Esophagus (tissue), 2 donors: ENCODE results near the gene SIPA1L3. TPM values are rescaled to one million over a fixed set of nuclear protein-coding genes. Genes with fewer than 3 reads are reported as not detected.

Experiments
- H3K27ac ChIP-seq, 2 donors: one replicate each; pipeline ENCODE4 v1.5.1; 2013; ENCODE audit warnings: low read depth in 2 of 2, mild to moderate bottlenecking in 2 of 2, inconsistent platforms in 1 of 2, low read length in 1 of 2, moderate library complexity in 1 of 2
- H3K27me3 ChIP-seq, 2 donors: one replicate each; pipeline ENCODE4 v1.6.1; 2013; ENCODE audit warnings: low read length in 2 of 2, control low read depth in 1 of 2, mild to moderate bottlenecking in 1 of 2; ENCODE audit not compliant: insufficient read depth in 2 of 2, control insufficient read depth in 1 of 2
- H3K36me3 ChIP-seq, 2 donors: one replicate each; pipeline ENCODE4 v1.6.1; 2013; ENCODE audit warnings: low read length in 1 of 2; ENCODE audit not compliant: control insufficient read depth in 2 of 2, insufficient read depth in 2 of 2
- H3K4me1 ChIP-seq, 2 donors: one replicate each; pipeline ENCODE4 v1.6.1; 2013; ENCODE audit warnings: low read length in 1 of 2; ENCODE audit not compliant: control insufficient read depth in 2 of 2, insufficient read depth in 2 of 2
- H3K4me3 ChIP-seq, 2 donors: one replicate each; pipeline ENCODE4 v1.5.1; 2013; ENCODE audit warnings: low read length in 2 of 2, mild to moderate bottlenecking in 2 of 2, low read depth in 1 of 2, moderate library complexity in 1 of 2
- H3K9me3 ChIP-seq, 2 donors: one replicate each; pipeline ENCODE4 v1.6.1; 2013; ENCODE audit warnings: mild to moderate bottlenecking in 2 of 2, low read depth in 1 of 2, low read length in 1 of 2, moderate library complexity in 1 of 2; ENCODE audit not compliant: control insufficient read depth in 2 of 2, insufficient read depth in 1 of 2
- WGBS, 2 donors: extraction: QIAGEN DNeasy Blood & Tissue Kit; methylation state at CpG; one replicate each; pipeline ENCODE4 v1.1.7; 2013; 5-methylcytosine and 5-hydroxymethylcytosine counted together
- polyA plus RNA-seq, 2 donors: library from polyadenylated mRNA; stranded (reverse); fragments of 200-250 nt; gene quantifications; one replicate each; pipeline ENCODE4 v1.2.3, GENCODE V29; 2013
- donor health status: healthy with polysubstance abuse.
- donor health status: Bipolar disorder and iron deficiency.

SIPA1L3 gene
- polyA plus RNA-seq, 2 donors = 4.1 to 11.0 TPM

GRCh38 chr19:38006361-38007045 is 99.5 kb downstream of the SIPA1L3 start:
- Histone ChIP-seq H3K4me1 (peaks cover 0 to 4% of the 10 kb centered on the region in 2 donors), H3K4me3 (no peak overlapping the region), H3K27me3 (no peaks in the 10 kb centered on the region), H3K36me3 (no peaks in the 10 kb centered on the region), H3K9me3 (no peaks in the 10 kb centered on the region), H3K27ac (no peak overlapping the region)
- 88 to 91% methylated on average over 20 of the region's 20 CpGs for WGBS, 2 donors

GRCh38 chr19:38009650-38010242 is 102.7 kb downstream of the SIPA1L3 start:
- peaks cover 0 to 4% of the 10 kb centered on the region in 2 donors for H3K4me1 ChIP-seq
- H3K27me3 ChIP-seq = no peaks in the 10 kb centered on the region
- WGBS, 2 donors = 90 to 94% methylated on average over 9 of the region's 9 CpGs
- no peak overlapping the region for H3K4me3 ChIP-seq
- H3K9me3 ChIP-seq = no peaks in the 10 kb centered on the region
- no peak overlapping the region for H3K27ac ChIP-seq
- peaks cover 0 to 2% of the 10 kb centered on the region in 2 donors for H3K36me3 ChIP-seq

GRCh38 chr19:38011426-38011825 is 104.4 kb downstream of the SIPA1L3 start:
- Histone ChIP-seq H3K27me3 (no peaks in the 10 kb centered on the region), H3K27ac (no peak overlapping the region), H3K4me3 (no peak overlapping the region), H3K36me3 (peaks cover 0 to 2% of the 10 kb centered on the region in 2 donors), H3K4me1 (no peaks in the 10 kb centered on the region), H3K9me3 (no peaks in the 10 kb centered on the region)
- WGBS, 2 donors = 91 to 92% methylated on average over 3 of the region's 3 CpGs

GRCh38 chr19:38012290-38012689 is 105.3 kb downstream of the SIPA1L3 start:
- Histone ChIP-seq H3K4me3 (no peak overlapping the region), H3K36me3 (peaks cover 0 to 2% of the 10 kb centered on the region in 2 donors), H3K27me3 (no peaks in the 10 kb centered on the region), H3K9me3 (no peaks in the 10 kb centered on the region), H3K27ac (no peak overlapping the region), H3K4me1 (no peaks in the 10 kb centered on the region)
- 77 to 81% methylated on average over 5 of the region's 5 CpGs for WGBS, 2 donors

GRCh38 chr19:38012944-38013343 is 105.9 kb downstream of the SIPA1L3 start:
- H3K4me1 ChIP-seq = no peaks in the 10 kb centered on the region
- 59 to 61% methylated on average over 5 of the region's 5 CpGs for WGBS, 2 donors
- H3K36me3 ChIP-seq = peaks cover 0 to 2% of the 10 kb centered on the region in 2 donors
- H3K9me3 ChIP-seq = no peaks in the 10 kb centered on the region
- no peak overlapping the region for H3K27ac ChIP-seq
- H3K27me3 ChIP-seq = no peaks in the 10 kb centered on the region
- no peak overlapping the region for H3K4me3 ChIP-seq

- Histone ChIP-seq H3K4me3 (no peak overlapping the region), H3K36me3 (peaks cover 0 to 2% of the 10 kb centered on the region in 2 donors), H3K4me1 (no peaks in the 10 kb centered on the region), H3K9me3 (no peaks in the 10 kb centered on the region), H3K27ac (no peak overlapping the region), H3K27me3 (no peaks in the 10 kb centered on the region)
- 91 to 92% methylated on average over 11 of the region's 11 CpGs for WGBS, 2 donors
Observed at GRCh38 chr19:38013913-38014580, 107.0 kb downstream of the SIPA1L3 start.

- no peaks in the 10 kb centered on the region for H3K9me3 ChIP-seq
- WGBS, 2 donors = 89 to 91% methylated on average over 6 of the region's 6 CpGs
- H3K27me3 ChIP-seq = no peaks in the 10 kb centered on the region
- H3K27ac ChIP-seq = no peak overlapping the region
- no peaks in the 10 kb centered on the region for H3K4me1 ChIP-seq
- no peak overlapping the region for H3K4me3 ChIP-seq
- H3K36me3 ChIP-seq = peaks cover 0 to 2% of the 10 kb centered on the region in 2 donors
Observed at GRCh38 chr19:38015216-38015615, 108.2 kb downstream of the SIPA1L3 start.

GRCh38 chr19:38015761-38016160 is 108.8 kb downstream of the SIPA1L3 start:
- no peak overlapping the region for H3K4me3 ChIP-seq
- H3K4me1 ChIP-seq = no peaks in the 10 kb centered on the region
- no peaks in the 10 kb centered on the region for H3K27me3 ChIP-seq
- H3K36me3 ChIP-seq = peaks cover 0 to 2% of the 10 kb centered on the region in 2 donors
- H3K9me3 ChIP-seq = no peaks in the 10 kb centered on the region
- 90 to 92% methylated on average over 7 of the region's 7 CpGs for WGBS, 2 donors
- H3K27ac ChIP-seq = no peak overlapping the region

- Histone ChIP-seq H3K27me3 (no peaks in the 10 kb centered on the region), H3K27ac (no peak overlapping the region), H3K4me1 (no peaks in the 10 kb centered on the region), H3K4me3 (no peak overlapping the region), H3K36me3 (peaks cover 0 to 2% of the 10 kb centered on the region in 2 donors), H3K9me3 (no peaks in the 10 kb centered on the region)
- whole genome bisulfite sequencing, 2 donors = 94 to 97% methylated on average over 6 of the region's 6 CpGs
Observed at GRCh38 chr19:38017401-38018151, 110.6 kb downstream of the SIPA1L3 start.
